HG02678 (cell line): ENCODE measurements around the gene FAM107A.
A peak's percentile ranks its signal among the peaks of the same experiment; 100 is the strongest.
"Not testable (repeated sequence)": the region's sequence is repeated elsewhere in the genome, so short reads cannot be mapped to it uniquely, and the experiment has no call there.

Experiments
- ATAC-seq: cut with Tn5 transposase; IDR thresholded peaks from one replicate; pipeline ENCODE4 v1.9.1; 2021; ENCODE audit warnings: mild to moderate bottlenecking, moderate library complexity; ENCODE audit not compliant: unreplicated experiment

Gene FAM107A

DNA sequence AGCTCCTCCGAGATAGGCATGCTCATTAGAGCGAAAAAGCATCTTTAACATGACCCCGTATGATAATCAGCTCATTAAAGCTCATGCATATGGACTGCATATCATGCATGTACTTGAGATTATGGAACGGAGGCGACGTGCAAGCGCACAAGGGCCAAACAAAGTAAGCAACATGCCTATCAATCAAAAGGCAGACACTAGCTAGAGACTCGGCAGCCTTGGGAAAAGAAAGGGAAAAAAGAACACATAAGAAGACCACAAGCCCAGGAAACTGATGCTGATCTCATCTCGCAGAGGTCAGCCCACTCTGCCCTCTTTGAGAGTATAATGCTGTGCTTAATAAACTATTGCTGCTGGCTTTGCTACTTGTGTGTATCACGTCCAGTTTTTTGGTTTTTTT lies 37.6 kb downstream of the FAM107A start:
- ATAC-seq, result no peak

DNA sequence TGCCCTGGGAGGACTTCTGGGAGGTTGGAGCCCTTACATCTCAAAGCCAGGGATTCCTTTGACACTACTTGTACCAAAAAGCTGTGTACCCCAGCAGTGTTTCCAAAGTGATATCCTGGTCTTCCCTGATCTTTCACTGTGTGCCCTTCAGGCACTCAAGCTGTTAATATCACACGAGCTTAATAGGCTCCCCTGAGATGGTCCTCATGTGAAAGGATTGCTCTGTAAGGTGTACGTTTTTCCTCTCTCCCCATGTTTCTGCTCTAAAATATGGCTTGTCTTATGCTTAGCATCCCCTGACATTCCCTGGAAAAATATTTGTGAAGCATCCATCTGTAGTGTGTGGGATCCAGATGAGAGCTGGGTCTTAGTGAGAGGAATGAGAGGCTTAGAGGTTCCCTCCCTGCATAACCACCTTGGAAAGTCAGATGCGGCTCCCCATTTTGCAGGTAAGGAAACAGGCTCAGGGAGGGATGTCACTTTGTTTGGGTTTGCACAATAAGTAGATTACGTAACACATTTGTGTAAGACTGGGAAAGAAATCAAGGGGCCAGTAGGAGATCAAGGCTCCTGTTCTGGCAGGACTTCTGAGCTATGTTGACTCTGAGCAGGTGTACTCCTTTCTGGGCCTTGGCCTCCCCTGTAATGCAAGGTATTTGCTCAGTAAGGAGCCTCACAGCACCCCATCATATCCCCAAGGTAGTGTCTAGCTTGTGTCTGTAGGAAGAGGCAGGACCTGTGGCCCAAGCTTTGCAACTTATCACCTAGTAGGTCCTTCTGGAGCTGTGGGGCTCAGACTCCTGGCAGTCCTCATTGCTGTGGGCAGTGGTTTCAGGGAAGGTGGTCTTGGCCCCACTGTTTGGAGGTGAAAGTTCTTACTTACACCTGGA lies 39.5 kb downstream of the FAM107A start:
- ATAC-seq, result no peak

DNA sequence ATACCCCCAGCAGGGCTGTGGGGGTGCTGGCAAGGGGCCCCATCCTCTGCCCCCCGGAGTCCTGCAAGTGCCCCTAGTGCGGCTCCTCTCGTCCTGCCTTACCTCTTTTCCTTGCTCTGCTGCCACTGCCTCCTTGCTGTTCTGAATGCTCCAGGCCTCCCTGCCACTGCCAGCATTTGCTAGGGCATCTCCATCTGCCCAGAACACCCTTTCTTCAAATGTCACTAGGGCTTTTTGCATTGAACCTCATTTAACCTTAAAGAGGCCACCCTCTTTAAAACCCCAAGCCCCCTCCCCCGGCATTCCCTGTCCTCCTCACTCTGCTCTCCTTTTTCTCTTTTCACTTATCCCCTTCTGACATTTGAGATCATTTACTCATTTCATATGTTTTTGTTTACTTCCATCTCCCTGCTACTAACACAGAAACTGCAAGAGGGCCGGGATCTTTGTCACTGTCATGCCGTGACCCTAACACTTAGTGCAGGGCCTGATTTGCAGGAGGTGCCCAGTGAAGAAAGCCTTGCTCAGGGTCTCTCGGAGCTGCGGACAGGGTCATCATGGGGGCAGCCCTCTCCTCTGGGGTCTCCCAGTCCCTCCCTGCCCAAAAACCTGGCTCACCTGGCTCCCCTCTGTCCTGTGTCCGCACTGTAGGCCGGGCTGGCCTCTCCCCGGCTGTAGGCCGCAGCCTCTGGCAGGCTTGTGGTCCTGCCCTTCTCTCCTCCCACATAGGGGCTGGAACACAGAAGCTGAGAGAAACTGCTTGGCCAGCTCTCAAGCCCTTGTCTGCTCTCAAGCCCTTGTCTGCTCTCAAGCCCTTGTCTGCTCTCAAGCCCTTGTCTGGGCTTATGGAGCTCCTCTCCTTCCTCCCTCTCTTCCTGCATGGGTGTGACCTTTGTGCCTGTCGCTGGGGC lies 40.4 kb downstream of the FAM107A start, which contains the start of gene ACOX2:
ACOX2 (minus strand) TSS at position 690 of the 911 bp plus-strand sequence. CDS start 2,084 bp downstream, outside the sequence.
- no peak for ATAC-seq

DNA sequence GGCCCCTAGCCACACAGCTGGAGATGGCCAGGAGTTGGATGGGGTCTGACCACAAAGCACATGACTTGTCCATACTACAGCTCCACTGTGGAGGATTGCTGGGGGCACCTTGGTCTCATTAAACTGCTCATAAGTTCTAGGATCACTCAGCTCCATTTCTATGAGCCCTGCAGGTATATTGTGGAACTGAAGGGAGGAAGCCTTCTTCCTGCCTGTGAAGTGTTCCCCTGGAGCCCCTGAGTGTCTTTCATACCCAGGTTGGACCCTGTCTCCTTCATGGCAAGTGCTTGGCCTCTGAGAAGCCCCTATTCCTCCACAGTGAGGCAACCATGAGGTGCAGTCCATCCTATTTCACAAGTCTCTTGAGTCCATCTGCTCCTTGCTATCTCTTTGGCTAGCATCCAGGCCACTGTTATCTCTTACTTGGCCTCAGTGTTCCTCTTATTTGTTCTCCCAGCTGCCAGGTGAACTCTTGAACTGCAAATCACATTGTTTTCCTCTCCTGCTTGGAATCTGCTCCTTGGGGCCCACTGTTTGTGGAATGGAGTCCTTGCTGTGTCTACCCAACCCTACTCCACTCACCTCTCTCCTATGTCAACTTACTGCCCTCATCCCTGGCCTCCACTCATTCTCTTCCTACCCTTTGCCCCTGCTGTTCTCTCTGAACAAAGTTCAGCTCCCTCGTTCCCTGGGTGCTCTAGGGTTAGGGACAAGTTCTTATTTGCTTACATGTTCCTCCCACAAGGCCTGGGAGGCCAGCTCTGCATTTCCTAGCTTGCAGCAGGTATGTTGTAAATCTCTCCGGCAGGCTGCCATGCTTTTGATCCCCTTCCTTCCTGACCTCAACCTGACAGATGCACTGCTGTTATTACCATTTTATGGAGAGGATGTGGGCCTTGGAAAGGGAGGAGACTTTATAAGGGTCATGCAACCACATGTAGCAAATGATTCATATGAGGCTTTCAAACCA lies 41.4 kb downstream of the FAM107A start:
- ATAC-seq, result no peak

DNA sequence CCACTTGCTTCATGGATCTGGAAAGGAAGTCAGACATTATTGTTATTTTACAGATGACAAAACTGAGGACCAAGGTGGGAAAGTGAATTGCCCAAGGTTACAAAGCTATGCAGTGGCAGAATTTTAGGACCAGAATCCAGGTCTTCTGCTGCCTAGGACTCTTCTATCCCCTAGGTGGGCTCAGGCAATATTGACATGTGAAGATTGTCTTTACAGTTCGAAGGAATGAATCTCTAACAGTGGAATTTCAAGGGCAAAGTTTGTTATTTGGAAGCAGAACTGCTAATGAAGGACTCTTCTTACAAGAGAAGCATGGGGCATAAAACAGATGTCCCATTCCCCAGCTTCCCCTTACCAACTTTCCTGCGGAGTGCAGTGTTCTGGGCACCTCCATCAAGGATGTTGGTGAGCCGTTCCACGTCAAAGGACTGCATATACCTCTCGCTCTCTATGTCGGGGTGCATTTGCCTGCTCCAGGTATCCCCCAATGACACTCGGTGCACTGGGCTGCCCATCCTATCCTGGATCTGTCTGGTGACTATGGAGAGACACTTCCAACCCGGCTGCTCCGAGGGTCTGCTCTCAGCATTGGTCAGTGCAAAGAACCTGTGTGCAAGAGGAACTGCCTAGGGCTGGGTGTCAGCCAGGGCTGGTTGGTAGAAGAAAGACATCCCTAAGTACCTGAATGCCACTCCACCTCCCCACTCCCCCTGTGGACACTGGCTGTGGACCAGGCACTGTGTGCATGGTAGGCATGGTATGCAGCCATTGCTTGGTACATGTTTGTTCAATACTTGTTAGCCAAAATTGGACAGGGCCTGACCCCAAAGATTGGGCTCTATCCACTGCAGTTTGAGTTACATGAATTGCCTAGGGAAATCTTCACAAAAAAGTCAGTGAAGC lies 42.3 kb downstream of the FAM107A start:
- ATAC-seq, result no peak

DNA sequence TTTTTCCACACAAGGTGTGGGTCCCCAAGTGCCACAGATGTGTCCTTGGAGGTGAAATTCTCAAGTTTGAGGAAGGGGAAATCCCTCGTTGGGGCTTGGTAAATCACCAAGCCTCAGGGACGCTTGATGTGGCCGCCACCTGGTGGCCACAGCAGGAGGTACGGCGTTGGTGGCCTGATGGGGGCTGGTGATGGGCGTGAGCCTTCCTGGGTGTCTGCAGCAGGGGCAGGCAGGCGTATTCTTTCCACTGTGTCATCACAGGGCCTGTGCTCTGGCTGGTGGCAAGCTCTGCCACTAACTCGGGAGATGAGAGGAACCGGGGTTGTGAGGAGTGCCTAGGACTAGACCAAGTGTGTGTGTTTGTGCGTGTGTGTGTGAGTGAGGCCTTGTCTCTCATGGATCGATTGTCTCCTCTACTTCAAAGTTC lies 44.4 kb downstream of the FAM107A start:
- ATAC-seq, result peak; percentile 96

DNA sequence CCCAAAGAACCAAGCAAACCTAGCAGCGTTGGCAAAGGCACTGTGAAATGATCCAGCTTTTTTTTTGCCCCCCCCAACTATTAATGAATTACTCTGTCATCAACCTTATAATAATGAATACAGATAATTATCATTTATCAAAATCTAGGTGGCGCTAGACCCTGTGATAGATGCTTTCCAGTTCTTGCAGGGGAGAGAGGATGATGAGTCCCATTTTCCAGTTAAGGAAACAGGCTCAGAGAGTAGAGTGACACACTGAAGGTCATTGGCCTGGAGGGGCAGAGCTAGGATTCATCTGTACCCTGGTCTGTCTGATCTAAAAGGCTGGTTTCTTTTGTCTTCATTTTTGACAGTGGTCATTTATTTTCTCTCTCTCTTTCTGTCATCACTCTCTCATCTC lies 45.2 kb downstream of the FAM107A start:
- no peak for ATAC-seq

DNA sequence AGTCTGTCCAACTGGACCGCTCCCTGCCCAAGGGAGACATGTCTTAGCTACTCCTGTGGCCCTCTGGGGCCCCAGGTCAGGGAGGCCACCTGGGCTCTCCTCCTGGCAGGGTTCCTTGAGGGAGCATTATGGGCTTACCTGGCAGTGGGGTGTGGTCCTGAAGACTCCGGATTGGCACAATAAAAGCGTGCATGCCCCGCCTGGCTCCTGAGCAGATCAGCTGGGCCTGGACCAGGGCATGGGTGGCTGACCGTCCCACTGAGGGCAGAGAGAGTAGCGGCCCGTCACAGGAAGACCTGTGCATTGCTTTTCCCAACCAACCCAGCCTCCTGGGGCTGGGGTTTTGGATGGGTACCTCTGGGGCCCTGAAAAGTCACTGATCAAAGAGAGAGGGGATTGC lies 45.6 kb downstream of the FAM107A start:
- no peak for ATAC-seq

DNA sequence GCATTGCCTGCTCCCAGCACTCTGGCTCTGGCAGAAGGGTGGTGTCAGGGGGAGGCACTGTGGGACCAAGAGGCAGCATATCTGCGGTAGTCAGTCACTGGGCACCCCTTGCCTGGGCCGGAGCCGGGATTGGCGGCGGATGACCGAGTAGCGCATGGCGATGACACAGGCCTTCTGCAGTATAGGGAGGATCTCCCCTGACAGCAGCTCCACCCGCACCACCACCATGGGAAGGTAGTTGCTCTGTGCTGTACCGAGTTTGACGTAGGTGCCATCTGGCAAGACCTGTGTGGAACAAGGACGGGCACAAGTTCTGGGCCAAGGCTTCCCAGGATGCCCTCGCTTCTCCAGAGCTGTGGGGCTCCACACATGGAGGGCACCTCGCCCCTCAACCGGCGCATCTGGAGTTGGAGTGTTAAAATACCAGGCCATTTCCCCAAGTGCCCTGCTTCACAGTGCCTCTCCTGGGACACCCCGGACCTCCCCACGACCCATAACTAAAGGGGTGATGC lies 46.8 kb downstream of the FAM107A start:
- ATAC-seq, result no peak

DNA sequence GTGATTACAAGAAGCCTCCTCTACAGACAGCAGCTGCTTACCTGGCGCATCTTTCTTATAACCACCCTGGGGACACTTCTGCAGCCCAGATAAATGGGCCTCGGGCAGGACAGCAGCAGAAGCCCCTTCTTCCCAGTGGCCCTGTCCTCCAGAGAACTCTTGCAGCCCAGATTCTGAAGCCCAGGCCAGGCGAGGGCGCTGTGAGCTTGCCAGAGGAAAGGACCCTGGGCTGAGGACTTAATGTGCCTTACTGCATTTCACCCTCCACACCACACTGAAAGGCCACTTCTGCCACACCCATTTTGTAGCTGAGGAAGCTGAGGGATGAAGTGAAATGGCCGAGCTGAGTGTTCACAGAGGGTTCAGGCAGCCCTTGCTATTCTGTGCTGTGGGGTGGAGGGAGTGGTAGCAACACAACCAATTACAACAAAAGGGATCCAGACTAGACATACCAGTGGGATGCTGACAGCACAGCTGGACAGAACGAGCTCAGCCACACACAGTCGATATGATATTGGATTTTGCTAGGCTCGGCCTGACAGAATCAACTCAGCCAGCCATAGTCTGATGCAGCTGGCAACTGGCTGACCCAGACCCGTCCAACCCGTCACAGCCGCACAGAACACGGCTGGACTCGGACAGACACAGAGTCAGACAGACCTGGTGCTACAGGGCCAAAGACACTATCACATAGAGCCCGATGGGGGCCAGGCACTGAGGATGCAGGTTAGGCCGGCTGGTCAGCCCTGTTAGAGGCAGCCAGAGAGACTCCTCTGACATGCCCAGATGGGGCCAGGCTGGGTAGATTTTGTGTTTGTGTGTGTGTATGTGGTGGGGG lies 47.5 kb downstream of the FAM107A start:
- no peak for ATAC-seq

DNA sequence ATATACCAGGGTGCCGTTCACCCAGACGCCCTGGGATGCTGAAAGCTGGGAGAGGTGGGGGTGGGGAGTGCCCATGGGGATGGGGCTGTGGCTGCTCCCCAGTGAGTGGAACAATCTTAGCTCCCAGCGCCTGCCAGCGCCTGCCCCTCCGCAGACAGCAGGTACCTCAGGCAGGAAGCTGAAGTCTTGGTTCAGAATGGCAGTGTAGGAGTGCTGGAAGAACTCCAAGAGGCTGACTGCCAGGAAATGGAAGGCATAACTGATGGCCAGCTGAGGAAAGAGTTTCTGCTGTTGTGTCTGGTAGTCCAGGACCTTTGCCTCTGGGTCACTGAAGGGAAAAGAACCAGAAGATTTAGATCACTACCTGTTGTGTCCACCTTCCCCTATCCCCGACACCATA lies 48.6 kb downstream of the FAM107A start:
- ATAC-seq, result no peak

DNA sequence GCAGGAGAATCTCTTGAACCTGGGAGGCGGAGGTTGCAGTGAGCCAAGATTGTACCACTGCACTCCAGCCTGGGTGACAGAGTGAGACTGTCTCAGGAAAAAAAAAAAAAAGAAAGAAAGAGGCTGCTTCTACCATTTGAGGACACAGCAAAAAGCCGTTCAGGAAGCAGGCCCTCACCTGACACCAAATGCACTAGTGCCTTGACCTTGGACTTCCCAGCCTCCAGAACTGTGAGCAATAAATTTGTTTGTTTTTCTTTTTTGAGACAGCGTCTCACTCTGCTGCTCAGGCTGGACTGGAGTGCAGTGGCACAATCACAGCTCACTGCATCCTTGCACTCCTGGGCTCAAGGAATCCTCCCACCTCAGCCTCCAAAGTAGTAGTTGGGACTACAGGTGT lies 49.8 kb downstream of the FAM107A start:
- not testable (repeated sequence) for ATAC-seq

DNA sequence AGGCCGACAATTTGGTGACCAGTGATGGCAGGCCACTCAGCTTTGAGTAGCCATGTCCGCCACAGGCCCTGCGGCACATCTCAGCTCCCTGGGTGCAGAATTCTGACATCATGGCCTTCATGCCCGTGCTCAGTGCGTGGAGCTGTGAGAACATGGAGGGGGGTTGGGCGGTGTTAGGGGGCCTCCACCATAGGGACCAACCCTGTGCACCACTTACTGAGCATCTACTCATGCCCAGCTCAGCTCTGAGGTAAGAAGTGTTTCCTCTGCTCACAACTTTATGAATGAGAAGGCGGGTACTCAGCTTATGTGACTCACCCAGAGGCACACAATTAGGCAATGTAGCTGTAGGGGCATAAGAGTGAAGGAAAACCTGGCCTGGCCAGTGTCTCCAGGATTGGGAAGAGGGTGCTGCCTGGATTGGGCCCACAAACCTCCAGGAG lies 50.7 kb downstream of the FAM107A start:
- ATAC-seq, result no peak

DNA sequence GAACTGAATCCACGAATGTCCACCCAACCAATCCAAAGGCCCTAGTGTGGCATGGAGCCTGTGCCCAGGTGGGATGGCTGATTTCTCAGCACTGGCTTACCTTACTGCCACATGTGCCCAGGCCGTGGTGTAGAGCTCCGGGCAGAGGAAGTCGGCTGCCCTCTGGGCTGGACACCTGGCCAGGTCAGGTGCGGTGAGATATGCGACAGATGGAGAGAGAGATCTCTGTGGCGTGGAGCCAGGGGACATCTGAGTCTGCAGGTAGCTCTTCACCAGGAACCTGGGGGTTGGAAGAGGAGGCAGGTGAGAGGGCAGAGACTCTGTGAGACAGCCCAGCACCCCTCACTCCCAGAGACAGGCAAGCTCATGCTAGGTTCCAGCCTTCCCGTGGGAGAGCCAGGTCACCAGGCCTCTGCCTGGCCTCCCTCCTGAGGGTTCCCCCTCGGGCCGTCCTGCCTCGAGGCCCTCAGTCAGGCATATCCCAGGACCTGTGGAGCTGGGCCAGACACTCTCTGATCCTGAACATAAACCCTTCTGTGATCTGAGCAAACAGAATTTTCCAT lies 52.8 kb downstream of the FAM107A start:
- no peak for ATAC-seq

DNA sequence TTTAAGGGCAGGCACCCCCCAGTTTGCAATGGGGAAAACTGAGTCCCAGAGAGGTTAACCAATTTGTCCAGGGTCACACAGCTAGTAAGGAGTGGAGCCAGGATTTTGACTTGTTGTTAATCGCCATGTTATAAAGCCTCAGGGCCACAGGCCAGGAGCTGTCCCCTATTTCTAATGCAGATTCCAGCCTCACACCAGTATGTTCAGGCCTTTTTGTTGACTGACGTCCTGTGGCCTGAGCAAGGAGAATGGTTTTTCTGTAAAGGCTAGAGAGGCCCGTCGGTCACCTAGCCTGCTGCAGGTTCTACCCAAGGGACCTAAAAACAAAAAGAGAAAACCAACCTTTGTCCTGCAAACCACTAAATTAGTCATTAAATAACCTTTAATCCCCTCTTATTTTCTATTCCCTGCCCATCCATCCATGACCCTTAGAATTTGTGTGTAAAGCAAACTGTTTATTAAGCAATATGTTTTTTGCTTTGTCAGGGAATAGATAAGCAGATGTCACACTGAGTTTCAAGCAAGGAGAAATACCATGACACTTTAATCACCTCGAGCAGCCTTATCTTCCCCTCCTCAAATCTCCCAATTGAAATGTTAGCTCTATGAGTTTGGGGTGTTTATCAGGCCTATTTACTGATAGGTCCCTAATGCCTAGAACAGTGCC lies 54.3 kb downstream of the FAM107A start:
- ATAC-seq, result no peak

DNA sequence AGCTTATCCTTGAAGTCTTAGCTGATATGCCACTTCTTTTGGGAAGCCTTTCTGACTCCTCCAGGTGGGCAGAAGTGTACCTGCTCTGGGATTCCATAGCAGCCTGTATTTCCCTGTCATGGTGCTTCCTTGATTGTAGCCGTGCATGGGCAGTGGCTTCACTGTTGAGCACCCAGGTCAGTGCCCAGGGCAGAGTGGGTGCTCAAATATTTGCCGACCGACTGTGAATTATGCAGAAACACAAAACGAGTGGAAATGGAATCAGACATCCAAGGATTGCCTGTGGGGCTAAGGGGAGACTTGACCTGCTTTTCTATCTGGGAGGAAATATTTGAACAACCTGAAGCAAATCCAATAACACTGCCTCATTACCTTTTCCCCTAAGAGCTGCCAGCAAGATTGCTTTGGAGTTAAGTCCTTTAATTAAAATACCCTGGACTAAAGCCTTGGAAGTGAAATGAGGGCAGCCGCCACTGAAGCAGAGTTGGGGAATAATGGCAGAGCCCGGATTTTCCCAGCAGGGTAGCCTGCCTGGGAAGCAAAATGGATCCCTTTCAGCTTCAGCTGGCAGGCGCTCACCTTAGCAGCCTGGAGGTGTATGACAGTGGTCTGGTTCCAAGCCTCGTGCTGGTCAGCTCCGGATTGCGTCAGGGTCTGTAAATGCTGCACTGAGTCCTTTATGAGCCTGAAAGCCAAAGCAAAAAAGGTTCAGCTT lies 55.1 kb downstream of the FAM107A start:
- no peak for ATAC-seq

DNA sequence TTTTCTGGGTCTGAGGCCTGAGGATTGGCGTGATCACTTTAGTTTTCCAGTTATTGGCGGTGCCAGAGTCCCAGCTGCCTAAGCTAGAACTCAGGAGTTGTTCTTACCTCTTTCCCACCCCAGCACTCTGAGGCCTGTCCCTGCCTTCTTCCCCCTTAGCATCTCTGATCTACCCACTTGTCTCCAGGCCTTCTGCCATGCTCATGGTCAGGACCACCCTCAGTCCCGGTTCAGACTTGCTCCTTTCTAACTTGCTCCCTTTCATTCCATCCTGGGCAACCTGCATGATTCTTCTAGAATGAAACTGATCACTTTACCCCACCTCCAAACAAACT lies 55.9 kb downstream of the FAM107A start:
- no peak for ATAC-seq
